ENCODE results near the gene SLITRK3.

Gene SLITRK3

DNA sequence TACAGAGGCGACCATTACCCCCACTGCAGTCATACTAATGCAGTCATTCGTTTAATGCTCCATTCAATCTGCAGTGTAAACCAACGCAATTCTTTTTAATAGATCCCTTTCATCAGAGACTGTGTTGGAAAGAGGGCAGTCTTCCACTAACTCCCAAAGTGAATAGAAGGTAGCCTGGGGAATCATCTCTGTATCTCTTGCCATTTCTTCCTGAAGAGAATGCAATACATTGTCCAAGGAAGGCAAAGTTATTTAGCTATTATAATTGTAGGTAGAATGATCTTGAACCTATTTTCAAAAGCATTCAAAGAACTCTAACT, 1.3 kb upstream of the SLITRK3 start:
- TF ChIP-seq TAF1 (IDR thresholded peaks at IDR 0.05; ENCODE audit: borderline replicate concordance, insufficient read depth, low read length) (no peak), SIN3A (IDR thresholded peaks at IDR 0.05; ENCODE audit: borderline replicate concordance, insufficient read depth, low read length) (no peak), FOXP2 (optimal IDR thresholded peaks at IDR 0.05; ENCODE audit: borderline replicate concordance, extremely low read depth, extremely low read length, insufficient read depth) (no peak), POLR2AphosphoS5 (IDR thresholded peaks at IDR 0.05; ENCODE audit: low read depth, low read length) (no peak)
- TF ChIP-seq, protein P1, sequence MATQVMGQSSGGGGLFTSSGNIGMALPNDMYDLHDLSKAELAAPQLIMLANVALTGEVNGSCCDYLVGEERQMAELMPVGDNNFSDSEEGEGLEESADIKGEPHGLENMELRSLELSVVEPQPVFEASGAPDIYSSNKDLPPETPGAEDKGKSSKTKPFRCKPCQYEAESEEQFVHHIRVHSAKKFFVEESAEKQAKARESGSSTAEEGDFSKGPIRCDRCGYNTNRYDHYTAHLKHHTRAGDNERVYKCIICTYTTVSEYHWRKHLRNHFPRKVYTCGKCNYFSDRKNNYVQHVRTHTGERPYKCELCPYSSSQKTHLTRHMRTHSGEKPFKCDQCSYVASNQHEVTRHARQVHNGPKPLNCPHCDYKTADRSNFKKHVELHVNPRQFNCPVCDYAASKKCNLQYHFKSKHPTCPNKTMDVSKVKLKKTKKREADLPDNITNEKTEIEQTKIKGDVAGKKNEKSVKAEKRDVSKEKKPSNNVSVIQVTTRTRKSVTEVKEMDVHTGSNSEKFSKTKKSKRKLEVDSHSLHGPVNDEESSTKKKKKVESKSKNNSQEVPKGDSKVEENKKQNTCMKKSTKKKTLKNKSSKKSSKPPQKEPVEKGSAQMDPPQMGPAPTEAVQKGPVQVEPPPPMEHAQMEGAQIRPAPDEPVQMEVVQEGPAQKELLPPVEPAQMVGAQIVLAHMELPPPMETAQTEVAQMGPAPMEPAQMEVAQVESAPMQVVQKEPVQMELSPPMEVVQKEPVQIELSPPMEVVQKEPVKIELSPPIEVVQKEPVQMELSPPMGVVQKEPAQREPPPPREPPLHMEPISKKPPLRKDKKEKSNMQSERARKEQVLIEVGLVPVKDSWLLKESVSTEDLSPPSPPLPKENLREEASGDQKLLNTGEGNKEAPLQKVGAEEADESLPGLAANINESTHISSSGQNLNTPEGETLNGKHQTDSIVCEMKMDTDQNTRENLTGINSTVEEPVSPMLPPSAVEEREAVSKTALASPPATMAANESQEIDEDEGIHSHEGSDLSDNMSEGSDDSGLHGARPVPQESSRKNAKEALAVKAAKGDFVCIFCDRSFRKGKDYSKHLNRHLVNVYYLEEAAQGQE (IDR thresholded peaks at IDR 0.05; ENCODE audit: insufficient read depth in 1 of 2, low read depth in 2 of 2, low read length in 2 of 2), result no peak

DNA sequence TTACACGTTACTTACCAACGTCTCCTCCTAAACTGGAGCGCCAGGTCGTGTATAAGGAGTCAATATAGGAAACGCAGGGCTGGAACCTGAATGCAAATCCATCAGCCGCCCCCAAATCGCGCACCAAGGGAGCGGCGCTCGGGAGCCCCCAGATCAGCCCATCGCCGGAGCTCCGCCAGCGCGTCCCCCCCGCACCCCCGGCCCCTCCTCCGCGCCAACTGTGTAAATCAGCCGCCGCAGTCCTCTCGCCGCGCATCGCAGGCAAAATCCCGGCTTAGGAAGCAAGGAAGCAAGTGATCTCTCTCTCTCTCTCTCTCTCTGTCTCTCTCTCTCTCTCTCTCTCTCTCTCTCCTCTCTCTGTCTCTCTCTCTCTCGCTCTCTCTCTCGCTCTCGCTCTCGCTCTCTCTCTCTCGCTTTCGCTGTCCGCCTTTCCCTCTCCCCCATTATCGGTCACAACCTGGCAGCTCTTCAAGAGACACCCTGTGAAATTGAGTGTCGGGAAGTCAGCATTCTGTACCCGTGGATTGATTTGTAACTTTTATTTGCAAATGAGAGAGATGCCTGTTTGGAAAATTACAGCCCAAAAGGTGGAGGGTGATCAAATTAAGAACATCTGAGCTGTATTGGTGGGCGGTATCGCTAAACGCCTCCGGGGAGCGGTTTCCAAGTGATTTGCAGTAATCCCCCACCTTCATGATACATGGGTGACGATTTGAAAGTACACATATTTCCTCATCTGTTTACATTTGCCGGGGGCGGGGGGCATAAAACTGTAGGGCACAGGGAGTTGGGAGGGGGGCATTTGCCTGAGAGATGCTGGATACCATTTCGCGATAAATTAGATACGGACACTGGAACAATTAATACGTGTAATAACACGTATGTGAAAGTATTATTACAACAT, 645 bp upstream of the SLITRK3 start:
- TF ChIP-seq FOXP2 (optimal IDR thresholded peaks at IDR 0.05; ENCODE audit: borderline replicate concordance, extremely low read depth, extremely low read length, insufficient read depth) (no peak), POLR2AphosphoS5 (IDR thresholded peaks at IDR 0.05; ENCODE audit: low read depth, low read length) (no peak), TAF1 (IDR thresholded peaks at IDR 0.05; ENCODE audit: borderline replicate concordance, insufficient read depth, low read length) (no peak), SIN3A (IDR thresholded peaks at IDR 0.05; ENCODE audit: borderline replicate concordance, insufficient read depth, low read length) (no peak)
- TF ChIP-seq, protein P1 (IDR thresholded peaks at IDR 0.05; ENCODE audit: insufficient read depth in 1 of 2, low read depth in 2 of 2, low read length in 2 of 2), result no peak

DNA sequence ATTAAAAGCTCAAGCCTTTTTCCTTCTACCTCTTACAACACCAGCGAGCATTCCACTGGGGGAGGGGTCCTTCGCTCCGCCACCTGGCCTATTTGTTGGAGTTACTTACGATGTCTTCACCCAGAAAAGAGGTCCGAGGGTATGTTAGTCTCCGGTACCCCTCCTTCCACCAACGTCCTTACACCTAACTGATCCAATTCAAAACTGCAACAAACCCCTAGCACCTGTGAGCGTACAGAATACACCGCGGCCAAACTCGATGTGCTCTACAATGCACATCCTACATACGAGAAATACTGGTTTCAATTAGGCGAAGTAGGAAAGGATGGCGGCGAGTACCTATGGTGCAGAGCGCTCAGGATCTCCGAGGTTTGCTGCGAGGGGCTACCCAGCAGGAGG, 944 bp downstream of the SLITRK3 start:
- TF ChIP-seq, protein P1 (IDR thresholded peaks at IDR 0.05; ENCODE audit: insufficient read depth in 1 of 2, low read depth in 2 of 2, low read length in 2 of 2), result no peak
- TF ChIP-seq FOXP2 (optimal IDR thresholded peaks at IDR 0.05; ENCODE audit: borderline replicate concordance, extremely low read depth, extremely low read length, insufficient read depth) (no peak), SIN3A (IDR thresholded peaks at IDR 0.05; ENCODE audit: borderline replicate concordance, insufficient read depth, low read length) (no peak)

DNA sequence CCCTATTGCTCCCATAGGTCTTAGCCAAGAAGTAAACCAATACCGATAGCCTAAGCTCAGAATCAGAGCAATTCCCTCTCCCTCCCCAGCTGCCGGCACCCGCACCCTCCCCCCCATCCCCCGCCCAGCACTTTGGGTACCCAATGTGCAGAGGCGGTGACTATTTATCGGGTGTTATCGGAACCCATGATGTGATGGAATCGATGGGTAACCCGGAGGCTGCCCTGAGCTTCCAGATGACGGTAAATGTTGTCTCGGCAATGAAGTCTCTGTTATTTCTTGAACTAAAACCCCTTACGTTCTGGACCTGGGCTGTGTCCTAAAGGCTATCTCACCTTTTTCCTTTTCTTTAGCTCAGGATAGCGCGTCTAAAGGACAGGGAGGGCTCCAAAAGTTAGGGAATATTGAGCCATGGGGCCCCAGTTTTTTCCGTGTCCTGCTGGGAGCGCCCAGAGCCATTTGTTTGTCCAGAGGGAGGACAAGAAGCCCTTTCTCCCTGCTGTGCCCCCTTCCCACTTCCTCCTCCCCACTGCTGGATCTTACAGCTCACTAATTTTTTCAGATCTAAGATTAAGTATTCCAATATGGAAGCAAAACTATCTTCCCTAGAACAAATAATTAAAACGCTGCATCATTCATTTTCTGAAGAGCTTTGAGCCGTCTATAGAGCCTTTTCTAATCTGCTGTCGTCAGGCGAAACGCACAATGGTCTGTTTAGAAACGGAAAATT, 1.5 kb downstream of the SLITRK3 start:
- TF ChIP-seq SIN3A (IDR thresholded peaks at IDR 0.05; ENCODE audit: borderline replicate concordance, insufficient read depth, low read length) (no peak), TAF1 (IDR thresholded peaks at IDR 0.05; ENCODE audit: borderline replicate concordance, insufficient read depth, low read length) (no peak), FOXP2 (optimal IDR thresholded peaks at IDR 0.05; ENCODE audit: borderline replicate concordance, extremely low read depth, extremely low read length, insufficient read depth) (no peak), POLR2AphosphoS5 (IDR thresholded peaks at IDR 0.05; ENCODE audit: low read depth, low read length) (no peak)
- TF ChIP-seq, protein P1 (IDR thresholded peaks at IDR 0.05; ENCODE audit: insufficient read depth in 1 of 2, low read depth in 2 of 2, low read length in 2 of 2), result no peak

Measured in PFSK-1 (cell line).